ENCODE measurements around the gene SRGAP1.

DNA sequence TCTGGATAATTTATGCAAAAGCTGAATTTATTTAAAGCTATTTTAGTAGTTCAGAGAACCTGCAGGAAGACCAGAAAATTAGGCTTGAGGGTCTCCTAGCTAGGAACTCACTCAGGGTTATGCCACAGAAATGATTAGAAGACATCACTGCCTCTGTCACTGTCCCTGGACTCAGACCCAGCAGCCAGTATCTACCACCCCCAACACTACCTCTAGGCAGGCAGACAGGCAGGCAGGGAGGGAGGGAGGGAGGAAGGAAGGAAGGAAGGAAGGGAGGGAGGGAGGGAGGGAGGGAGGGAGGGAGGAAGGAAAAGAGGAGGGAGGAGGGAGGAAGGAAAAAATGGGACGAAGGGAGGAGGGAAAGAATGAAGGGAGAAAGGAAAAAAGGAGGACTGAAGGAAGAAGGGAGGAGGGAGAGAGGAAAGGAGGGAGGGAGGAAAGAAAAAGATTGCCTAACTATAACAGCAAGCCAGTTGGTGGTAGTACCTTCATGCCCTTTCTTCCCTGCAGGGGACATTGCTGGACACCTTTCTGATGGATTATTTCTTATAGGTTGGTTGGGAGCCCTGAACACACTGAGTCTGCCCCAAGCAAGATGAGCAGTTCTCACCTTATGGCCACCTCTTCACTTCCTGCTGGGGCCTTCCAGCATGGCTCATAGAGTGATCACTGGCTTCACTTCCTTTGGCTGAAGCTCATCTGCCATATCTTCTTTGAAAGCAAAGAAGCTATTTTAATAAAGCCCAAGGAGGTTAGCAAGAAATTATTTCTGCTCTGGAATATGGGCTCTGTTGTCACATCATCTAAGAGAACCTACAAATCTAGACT is 327.9 kb downstream of the SRGAP1 start:
- TF ChIP-seq, protein P1, sequence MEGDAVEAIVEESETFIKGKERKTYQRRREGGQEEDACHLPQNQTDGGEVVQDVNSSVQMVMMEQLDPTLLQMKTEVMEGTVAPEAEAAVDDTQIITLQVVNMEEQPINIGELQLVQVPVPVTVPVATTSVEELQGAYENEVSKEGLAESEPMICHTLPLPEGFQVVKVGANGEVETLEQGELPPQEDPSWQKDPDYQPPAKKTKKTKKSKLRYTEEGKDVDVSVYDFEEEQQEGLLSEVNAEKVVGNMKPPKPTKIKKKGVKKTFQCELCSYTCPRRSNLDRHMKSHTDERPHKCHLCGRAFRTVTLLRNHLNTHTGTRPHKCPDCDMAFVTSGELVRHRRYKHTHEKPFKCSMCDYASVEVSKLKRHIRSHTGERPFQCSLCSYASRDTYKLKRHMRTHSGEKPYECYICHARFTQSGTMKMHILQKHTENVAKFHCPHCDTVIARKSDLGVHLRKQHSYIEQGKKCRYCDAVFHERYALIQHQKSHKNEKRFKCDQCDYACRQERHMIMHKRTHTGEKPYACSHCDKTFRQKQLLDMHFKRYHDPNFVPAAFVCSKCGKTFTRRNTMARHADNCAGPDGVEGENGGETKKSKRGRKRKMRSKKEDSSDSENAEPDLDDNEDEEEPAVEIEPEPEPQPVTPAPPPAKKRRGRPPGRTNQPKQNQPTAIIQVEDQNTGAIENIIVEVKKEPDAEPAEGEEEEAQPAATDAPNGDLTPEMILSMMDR (IDR thresholded peaks at IDR 0.05), result no peak
- no peak for TF ChIP-seq EZH2 (IDR thresholded peaks at IDR 0.05)
- no peak for TF ChIP-seq EZH2phosphoT487 (IDR thresholded peaks at IDR 0.05)
